Amniotic epithelial cell (primary cell): ENCODE results near the gene SPRR5.

Experiments used
- DNase-seq: peaks from one replicate; pipeline ENCODE4 v3.0.0-alpha.2; 2010; ENCODE audit warnings: low read depth

Gene SPRR5

GRCh38 chr1:152946248-152946647 is 758 bp upstream of the SPRR5 start:
- no peak for DNase-seq

DNA sequence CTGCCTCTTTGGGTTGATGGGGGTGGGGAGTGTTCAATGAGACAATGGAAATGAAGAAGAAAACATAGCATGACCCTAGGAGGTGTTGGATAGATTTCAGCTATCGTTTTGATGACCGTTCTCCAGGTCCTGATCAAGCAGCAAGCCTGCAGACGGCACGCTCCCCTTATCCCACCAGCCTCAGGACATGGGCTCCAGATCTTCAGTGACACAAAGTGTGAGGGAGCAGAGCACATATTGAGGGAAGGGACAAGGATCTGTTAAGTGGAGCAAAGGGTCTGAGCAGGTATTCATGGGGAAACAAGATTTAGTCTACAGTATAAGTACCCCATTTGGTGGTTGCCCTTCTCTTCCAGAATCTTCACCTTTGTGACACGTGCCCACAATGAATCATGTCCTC is 4.7 kb downstream of the SPRR5 start:
- DNase-seq = no peak

DNA sequence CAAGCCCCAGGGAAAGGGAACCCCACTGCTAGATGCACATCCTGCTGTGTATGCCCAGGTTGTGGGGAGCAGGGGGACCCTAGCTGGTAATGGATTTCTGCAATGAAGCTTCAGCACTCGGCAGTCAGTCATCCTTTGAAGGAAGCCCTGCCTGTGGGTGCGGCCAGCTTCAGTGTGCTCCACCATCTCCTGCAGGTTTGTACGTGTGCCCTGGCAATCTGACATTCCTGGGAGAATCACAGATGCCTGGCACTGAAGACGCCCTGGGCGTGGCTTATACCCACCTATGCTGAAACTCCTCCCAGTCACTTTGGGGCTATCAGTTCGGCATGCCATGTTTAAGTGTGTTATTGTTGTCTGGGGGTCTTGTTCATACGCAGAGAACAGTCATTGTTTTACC is 6.8 kb downstream of the SPRR5 start:
- DNase-seq = no peak

GRCh38 chr1:152954436-152954835 is 7.4 kb downstream of the SPRR5 start:
- no peak for DNase-seq

DNA sequence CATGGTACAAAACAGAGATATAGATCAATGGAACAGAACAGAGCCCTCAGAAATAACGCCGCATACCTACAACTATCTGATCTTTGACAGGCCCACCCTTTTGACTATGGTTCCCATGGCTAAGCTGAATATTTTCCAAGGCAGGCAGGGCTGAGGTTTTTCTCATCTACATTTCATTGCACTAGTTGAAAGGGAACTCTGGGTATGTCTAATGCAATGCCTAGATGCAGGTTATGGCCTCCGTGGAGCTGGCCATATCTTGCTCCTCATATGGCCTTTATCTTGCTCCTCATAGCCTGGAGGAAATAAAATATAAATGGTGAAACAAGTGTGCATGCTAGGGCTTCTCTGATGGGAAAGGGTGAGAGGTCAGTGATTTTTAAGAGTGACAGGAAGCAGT is 10.6 kb downstream of the SPRR5 start:
- no peak for DNase-seq

- DNase-seq = no peak
Measured at GRCh38 chr1:152959273-152959672, 12.3 kb downstream of the SPRR5 start.

DNA sequence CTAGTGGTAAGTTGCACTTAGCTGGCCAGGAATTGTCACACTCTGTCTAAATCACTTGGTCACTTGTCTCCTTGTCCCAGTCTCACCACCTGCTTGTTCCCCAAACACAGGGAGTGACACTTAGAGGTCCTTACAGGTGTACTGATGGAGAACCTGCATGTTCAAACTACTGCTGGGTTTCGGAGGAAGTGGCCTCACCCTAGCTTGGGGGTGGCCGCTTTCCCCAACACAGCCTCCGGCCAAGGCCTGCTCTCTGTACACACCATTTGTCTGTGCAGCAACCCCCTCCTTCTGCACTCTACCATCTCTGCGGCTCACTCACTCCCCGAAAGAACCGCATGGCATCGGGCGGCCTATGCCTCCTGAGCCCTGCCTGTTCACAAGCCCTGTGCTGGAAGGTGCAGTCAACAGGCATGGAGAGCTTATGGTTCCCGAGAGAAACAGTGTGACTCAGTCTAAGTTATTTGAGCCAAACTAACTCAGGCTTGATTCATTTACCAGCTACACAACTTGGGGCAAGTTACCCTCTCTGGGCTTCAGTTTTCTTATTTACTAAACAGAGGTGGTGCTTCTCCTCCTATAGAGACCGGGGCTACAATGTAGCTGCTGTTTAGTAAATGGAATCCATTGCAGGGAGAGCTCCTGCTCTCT is 12.9 kb downstream of the SPRR5 start:
- DNase-seq = no peak

GRCh38 chr1:152960452-152961044 is 13.5 kb downstream of the SPRR5 start:
- DNase-seq = no peak

DNA sequence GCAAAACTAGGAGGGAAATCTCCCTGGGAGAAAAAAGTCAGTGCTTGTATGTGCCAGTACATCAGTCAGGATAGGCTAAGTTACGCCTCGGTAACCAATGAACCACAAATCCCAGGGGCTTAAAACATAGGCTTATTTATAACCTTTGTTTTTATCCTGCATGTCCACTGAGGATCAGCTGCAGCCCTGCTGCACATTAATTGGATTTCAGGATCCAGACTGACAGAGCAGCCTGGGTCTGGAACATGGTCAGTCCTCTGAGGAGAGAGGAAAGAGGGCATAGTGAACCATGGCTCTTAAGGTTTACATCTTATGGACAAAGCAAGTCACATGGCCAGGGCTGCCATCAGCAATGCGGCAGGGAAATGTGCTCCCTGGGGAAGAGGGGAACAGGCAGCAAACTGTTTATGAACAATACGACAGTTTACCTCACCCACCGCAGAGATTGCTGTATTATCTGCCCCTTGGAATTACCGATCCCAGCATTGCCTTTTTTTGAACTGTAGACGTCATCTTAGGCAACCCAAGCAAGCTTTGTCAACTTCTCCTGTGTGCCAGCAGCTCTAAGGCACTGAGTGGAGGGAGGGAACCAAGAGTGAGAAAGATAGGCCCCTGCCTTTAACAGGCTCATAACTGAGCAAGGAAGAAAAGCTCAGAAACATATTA is 14.4 kb downstream of the SPRR5 start:
- DNase-seq = no peak

- no peak for DNase-seq
Measured at GRCh38 chr1:152962876-152963415, 15.9 kb downstream of the SPRR5 start.

DNA sequence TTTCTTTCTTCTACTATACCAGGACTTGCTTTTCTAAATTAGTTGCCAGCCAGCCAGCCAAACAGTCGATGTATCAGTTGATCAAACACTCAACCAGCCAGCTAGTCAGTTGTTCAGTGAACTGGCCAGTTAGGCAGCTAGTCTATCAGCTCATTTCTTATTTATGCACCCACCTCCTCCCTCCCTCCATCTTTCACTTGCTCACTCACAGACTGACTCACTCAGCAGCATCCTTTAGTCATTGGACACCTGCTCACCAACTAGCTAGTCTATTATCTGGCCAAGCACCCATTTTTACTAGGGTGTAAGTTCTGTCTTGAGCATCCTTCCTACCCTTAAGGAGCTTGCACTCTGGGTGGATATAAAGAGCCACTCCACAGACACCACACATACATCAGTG is 17.5 kb downstream of the SPRR5 start:
- no peak for DNase-seq

- DNase-seq = no peak
Measured at GRCh38 chr1:152965853-152966252, 18.8 kb downstream of the SPRR5 start.

DNA sequence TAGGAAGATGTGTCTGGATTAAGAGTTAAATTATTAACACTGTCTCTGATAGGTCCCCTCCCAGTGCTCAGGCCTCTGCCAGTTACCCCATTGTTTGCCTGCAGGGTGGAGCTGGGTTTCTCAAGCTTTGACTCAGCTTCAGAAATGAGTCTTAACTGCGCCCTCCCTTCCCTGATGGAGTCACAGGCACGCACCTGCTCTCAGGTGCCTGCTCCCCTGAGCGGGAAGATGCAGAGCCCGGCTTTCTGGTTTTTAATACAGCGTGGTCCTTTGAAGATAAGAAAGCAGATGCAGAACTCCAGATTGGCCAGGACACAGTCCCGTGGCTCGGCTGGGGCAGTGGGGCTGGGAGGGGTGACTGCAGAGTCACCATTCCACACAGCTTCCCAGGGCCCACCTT is 20.2 kb downstream of the SPRR5 start:
- DNase-seq = no peak

DNA sequence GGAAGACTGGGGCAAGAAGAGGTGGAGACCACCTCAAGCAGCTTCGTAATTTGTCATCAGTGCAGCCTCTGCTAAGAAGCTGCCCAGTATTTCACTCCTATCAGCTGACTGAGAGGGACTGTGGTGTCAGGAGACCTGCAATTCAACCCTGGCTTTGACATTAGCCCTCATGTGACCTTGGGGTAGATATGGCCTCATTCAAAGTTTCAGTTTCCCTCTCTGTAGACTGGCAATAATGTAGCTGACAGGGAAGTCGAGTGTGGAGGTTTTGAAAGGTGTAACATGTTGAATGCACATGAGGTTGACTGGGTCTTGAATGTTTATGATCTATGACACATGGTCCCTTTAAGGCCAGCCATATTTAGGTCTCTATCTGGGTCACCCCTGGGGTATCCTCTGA is 21.2 kb downstream of the SPRR5 start:
- no peak for DNase-seq

DNA sequence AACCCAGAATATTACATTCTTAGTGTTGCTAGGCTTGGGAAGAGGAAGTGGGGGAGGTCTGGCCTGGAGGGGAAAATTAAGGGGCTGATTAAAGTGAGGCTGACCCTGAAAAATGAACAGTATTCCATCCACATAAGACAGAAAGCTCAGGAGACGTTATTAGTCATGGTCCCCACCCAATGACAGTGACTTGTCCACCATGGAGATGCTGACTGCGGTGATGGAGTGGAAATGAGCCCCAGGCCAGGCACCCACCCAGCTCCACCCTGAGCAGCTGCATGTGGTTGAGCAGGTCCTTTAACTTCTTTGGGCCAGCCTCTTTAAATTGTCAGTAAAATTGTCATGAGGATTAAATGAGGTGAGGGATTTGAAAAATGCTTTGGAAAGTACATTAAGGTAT is 22.0 kb downstream of the SPRR5 start:
- DNase-seq = no peak

- DNase-seq = no peak
Measured at GRCh38 chr1:152970495-152970894, 23.5 kb downstream of the SPRR5 start, which contains the start of gene SPRR4. Gene SPRR4, plus strand, starts transcription at chr1:152970648. Its CDS starts 1,243 bp downstream, at chr1:152971891.

DNA sequence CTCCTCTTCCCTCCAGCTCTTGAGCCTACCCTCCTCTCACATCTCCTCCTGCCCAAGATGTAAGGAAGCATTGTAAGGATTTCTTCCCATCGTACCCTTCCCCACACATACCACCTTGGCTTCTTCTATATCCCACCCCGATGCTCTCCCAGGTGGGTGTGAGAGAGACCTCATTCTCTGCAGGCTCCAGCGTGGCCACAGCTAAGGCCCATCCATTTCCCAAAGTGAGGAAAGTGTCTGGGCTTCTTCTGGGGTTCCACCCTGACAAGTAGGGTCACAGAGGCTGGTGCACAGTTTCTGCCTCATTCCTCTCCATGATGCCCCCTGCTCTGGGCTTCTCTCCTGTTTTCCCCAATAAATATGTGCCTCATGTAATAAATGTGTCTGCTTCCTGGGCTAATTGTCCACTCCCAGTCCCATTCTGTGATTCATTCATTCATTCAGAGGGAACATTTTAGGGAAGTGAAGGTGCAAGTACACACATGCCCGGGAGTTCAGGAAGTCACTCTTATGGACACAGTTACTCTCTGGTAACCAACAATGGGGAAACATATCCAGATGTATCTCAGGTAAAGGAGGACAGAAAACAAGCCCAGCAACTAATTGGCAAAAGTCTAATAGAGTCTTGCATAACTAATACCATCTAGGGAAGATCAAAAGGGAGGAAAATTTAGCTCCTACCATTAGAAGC is 25.3 kb downstream of the SPRR5 start:
- no peak for DNase-seq

- no peak for DNase-seq
Measured at GRCh38 chr1:152976688-152977087, 29.7 kb downstream of the SPRR5 start.

GRCh38 chr1:152977614-152978013 is 30.6 kb downstream of the SPRR5 start:
- no peak for DNase-seq

- no peak for DNase-seq
Measured at GRCh38 chr1:152980676-152981075, 33.7 kb downstream of the SPRR5 start.

- DNase-seq = no peak
Measured at GRCh38 chr1:152981146-152981871, 34.3 kb downstream of the SPRR5 start.

DNA sequence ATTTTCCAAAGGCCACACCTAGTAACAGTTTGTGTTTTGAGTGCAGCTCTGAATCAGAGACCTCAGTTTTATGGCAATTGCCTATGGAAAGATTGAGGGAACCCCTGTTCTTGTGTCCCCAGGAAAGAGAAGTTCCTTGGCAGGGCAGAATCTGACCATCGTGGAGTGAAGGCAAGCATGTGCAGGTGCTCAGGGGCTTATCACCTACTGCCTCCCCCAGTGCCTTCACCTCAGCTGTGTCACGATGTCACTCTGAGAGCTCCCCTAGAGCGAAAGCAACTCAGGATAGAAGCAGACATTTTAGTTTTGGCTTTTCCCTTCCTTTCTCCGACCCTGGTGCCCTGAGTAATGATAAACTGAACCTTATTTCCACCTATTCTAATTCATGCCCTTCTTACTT is 35.1 kb downstream of the SPRR5 start:
- no peak for DNase-seq
